Measurements from ENCODE around the gene MICAL3. TPM values are rescaled to one million over a fixed set of nuclear protein-coding genes. Genes with fewer than 3 reads are reported as not detected.

Gene MICAL3
- total RNA-seq, 3 donors from 2014 or later (not counting 1 experiment from before 2014, with no cell fraction given): 17.1 to 36.3 (median 34.3) TPM

GRCh38 chr22:17830043-17830961 is 194.1 kb downstream of the MICAL3 start:
- Mint-ChIP-seq H3K4me3 (no peak overlapping the region), H3K27me3 (ENCODE audit: low read depth in 2 of 2) (no peaks in the 10 kb centered on the region), H3K9me3 (no peaks in the 10 kb centered on the region), H3K4me1 (peaks cover 7 to 9% of the 10 kb centered on the region in 2 donors), H3K27ac (peak overlapping the region in 1 of 2 donors; percentile 56), H3K36me3 (no peaks in the 10 kb centered on the region)
- intact Hi-C loops (cut with micrococcal nuclease): loop anchor here (2.0 kb wide), 1 partner anchor 194 kb away; the partner anchor contains the start of gene MICAL3
- WGBS (ENCODE audit: insufficient coverage): 62% methylated on average over 31 of the region's 31 CpGs
- H3K27me3 ChIP-seq (ENCODE audit: control insufficient read depth, insufficient read depth, low read length): no peaks in the 10 kb centered on the region
- ATAC-seq (peak; percentile 86 to 100 (median 96)), DNase-seq (peak; percentile 79 to 90)
- H3K4me3 ChIP-seq (ENCODE audit: low read length): no peak overlapping the region
- no peak overlapping the region for H3K27ac ChIP-seq (ENCODE audit: low read length)
- peaks cover 15% of the 10 kb centered on the region for H3K36me3 ChIP-seq (ENCODE audit: control insufficient read depth, insufficient read depth, low read length)
- H3K4me1 ChIP-seq (ENCODE audit: control insufficient read depth, insufficient read depth, low read length): peaks cover 5% of the 10 kb centered on the region
- TF ChIP-seq CTCF (IDR thresholded peaks at IDR 0.05): peak; percentile 98
- H3K9me3 ChIP-seq (ENCODE audit: control insufficient read depth, insufficient read depth, low read length): no peaks in the 10 kb centered on the region

GRCh38 chr22:17829695-17830042 is 194.7 kb downstream of the MICAL3 start:
- Mint-ChIP-seq H3K27ac (peak overlapping the region in 1 of 2 donors; percentile 56), H3K9me3 (no peaks in the 10 kb centered on the region), H3K4me1 (peaks cover 7 to 9% of the 10 kb centered on the region in 2 donors), H3K36me3 (no peaks in the 10 kb centered on the region), H3K27me3 (ENCODE audit: low read depth in 2 of 2) (no peaks in the 10 kb centered on the region), H3K4me3 (no peak overlapping the region)
- no peaks in the 10 kb centered on the region for H3K9me3 ChIP-seq (ENCODE audit: control insufficient read depth, insufficient read depth, low read length)
- DNase-seq (no peak), ATAC-seq (no peak)
- no peak overlapping the region for H3K4me3 ChIP-seq (ENCODE audit: low read length)
- H3K27me3 ChIP-seq (ENCODE audit: control insufficient read depth, insufficient read depth, low read length): no peaks in the 10 kb centered on the region
- peaks cover 5% of the 10 kb centered on the region for H3K4me1 ChIP-seq (ENCODE audit: control insufficient read depth, insufficient read depth, low read length)
- intact Hi-C loops (cut with micrococcal nuclease): loop anchor here (2.0 kb wide), 1 partner anchor 195 kb away; the partner anchor contains the start of gene MICAL3
- H3K36me3 ChIP-seq (ENCODE audit: control insufficient read depth, insufficient read depth, low read length): peaks cover 15% of the 10 kb centered on the region
- 88% methylated on average over 5 of the region's 5 CpGs for WGBS (ENCODE audit: insufficient coverage)
- no peak overlapping the region for H3K27ac ChIP-seq (ENCODE audit: low read length)
- TF ChIP-seq CTCF (IDR thresholded peaks at IDR 0.05): no peak

GRCh38 chr22:17828502-17829080 is 195.8 kb downstream of the MICAL3 start:
- intact Hi-C loops (cut with micrococcal nuclease): no loop called here
- Mint-ChIP-seq H3K4me1 (peaks cover 7 to 9% of the 10 kb centered on the region in 2 donors), H3K9me3 (no peaks in the 10 kb centered on the region), H3K27ac (no peak overlapping the region), H3K4me3 (no peak overlapping the region), H3K27me3 (ENCODE audit: low read depth in 2 of 2) (no peaks in the 10 kb centered on the region), H3K36me3 (no peaks in the 10 kb centered on the region)
- Histone ChIP-seq H3K27ac (ENCODE audit: low read length) (no peak overlapping the region), H3K9me3 (ENCODE audit: control insufficient read depth, insufficient read depth, low read length) (no peaks in the 10 kb centered on the region), H3K4me3 (ENCODE audit: low read length) (no peak overlapping the region), H3K4me1 (ENCODE audit: control insufficient read depth, insufficient read depth, low read length) (peaks cover 5% of the 10 kb centered on the region), H3K36me3 (ENCODE audit: control insufficient read depth, insufficient read depth, low read length) (peaks cover 15% of the 10 kb centered on the region), H3K27me3 (ENCODE audit: control insufficient read depth, insufficient read depth, low read length) (no peaks in the 10 kb centered on the region)
- no peak for TF ChIP-seq CTCF (IDR thresholded peaks at IDR 0.05)
- ATAC-seq (no peak), DNase-seq (no peak)
- WGBS (ENCODE audit: insufficient coverage): 92% methylated on average over 6 of the region's 6 CpGs

Data from natural killer cell (primary cell).